Ectodermal cell (in vitro differentiated cells): Measurements from ENCODE around the gene USP1.

Experiments used
- H3K27ac ChIP-seq: 2 replicates; pipeline ENCODE4 v1.7.0; 2013; ENCODE audit warnings: mild to moderate bottlenecking, low read depth, low read length; ENCODE audit not compliant: insufficient read depth, poor library complexity, severe bottlenecking
- H3K27me3 ChIP-seq: 2 replicates; pipeline ENCODE4 v1.7.0; 2013; ENCODE audit warnings: mild to moderate bottlenecking, low read length; ENCODE audit not compliant: insufficient read depth, control insufficient read depth, poor library complexity, severe bottlenecking
- H3K36me3 ChIP-seq: one replicate; pipeline ENCODE4 v1.7.0; 2013; ENCODE audit warnings: low read length; ENCODE audit not compliant: control insufficient read depth, insufficient read depth
- H3K4me1 ChIP-seq: one replicate; pipeline ENCODE4 v1.7.0; 2013; ENCODE audit warnings: low read length; ENCODE audit not compliant: control insufficient read depth, insufficient read depth
- H3K4me3 ChIP-seq: 2 replicates; pipeline ENCODE4 v1.7.0; 2013; ENCODE audit warnings: low read depth, low read length, control low read depth; ENCODE audit not compliant: insufficient read depth
- H3K9me3 ChIP-seq: 2 replicates; pipeline ENCODE4 v1.7.0; 2013; ENCODE audit warnings: mild to moderate bottlenecking, low read length, moderate library complexity; ENCODE audit not compliant: control insufficient read depth
- WGBS, 2 experiments: methylation state at CpG; one replicate each; pipeline ENCODE4 v1.1.7; 2013; ENCODE audit warnings: missing lambda C conversion rate in 2 of 2; 5-methylcytosine and 5-hydroxymethylcytosine counted together

USP1 gene

GRCh38 chr1:62425041-62425440 lies 11.8 kb upstream of the USP1 start:
- Histone ChIP-seq H3K27me3 (no peaks in the 10 kb centered on the region), H3K36me3 (no peaks in the 10 kb centered on the region), H3K4me3 (no peak overlapping the region), H3K9me3 (no peaks in the 10 kb centered on the region), H3K27ac (no peak overlapping the region), H3K4me1 (no peaks in the 10 kb centered on the region)
- WGBS, 2 experiments = 84 to 90% methylated on average over 4 to 5 of the region's 5 CpGs

GRCh38 chr1:62426237-62426636 lies 10.6 kb upstream of the USP1 start:
- 79% methylated on average over 3 of the region's 3 CpGs for WGBS, 2 experiments
- H3K27ac ChIP-seq = no peak overlapping the region
- no peaks in the 10 kb centered on the region for H3K4me1 ChIP-seq
- H3K9me3 ChIP-seq = no peaks in the 10 kb centered on the region
- no peaks in the 10 kb centered on the region for H3K27me3 ChIP-seq
- no peak overlapping the region for H3K4me3 ChIP-seq
- H3K36me3 ChIP-seq = no peaks in the 10 kb centered on the region

DNA sequence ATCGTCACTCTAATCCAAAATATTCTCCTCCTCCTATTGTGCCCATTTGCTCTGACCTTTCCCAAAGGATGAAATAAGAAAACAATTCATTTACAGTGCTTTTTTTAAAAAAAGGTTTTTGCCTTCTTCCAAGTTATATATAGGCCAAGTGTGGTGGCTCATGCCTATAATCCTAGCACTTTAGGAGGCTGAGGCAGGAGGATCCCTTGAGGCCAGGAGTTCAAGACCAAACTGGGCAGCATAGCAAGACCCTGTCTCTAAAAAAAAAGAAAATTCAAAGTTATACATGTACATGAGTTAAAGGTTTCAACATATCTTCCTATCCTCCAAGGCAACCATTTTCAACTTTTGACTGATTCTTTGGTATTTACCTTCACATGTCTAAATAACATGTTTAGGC lies 10.1 kb upstream of the USP1 start:
- no peaks in the 10 kb centered on the region for H3K4me1 ChIP-seq
- no peak overlapping the region for H3K4me3 ChIP-seq
- no peak overlapping the region for H3K27ac ChIP-seq
- H3K27me3 ChIP-seq = no peaks in the 10 kb centered on the region
- WGBS, 2 experiments = 85 to 92% methylated on average over 1 of the region's 1 CpG
- H3K9me3 ChIP-seq = no peaks in the 10 kb centered on the region
- no peaks in the 10 kb centered on the region for H3K36me3 ChIP-seq

GRCh38 chr1:62428351-62428750 lies 8.5 kb upstream of the USP1 start:
- no peaks in the 10 kb centered on the region for H3K36me3 ChIP-seq
- H3K4me1 ChIP-seq = no peaks in the 10 kb centered on the region
- no peaks in the 10 kb centered on the region for H3K27me3 ChIP-seq
- no peaks in the 10 kb centered on the region for H3K9me3 ChIP-seq
- no peak overlapping the region for H3K27ac ChIP-seq
- 84 to 96% methylated on average over 4 of the region's 4 CpGs for WGBS, 2 experiments
- no peak overlapping the region for H3K4me3 ChIP-seq

GRCh38 chr1:62429581-62429980 lies 7.3 kb upstream of the USP1 start:
- H3K9me3 ChIP-seq = no peaks in the 10 kb centered on the region
- H3K27me3 ChIP-seq = no peaks in the 10 kb centered on the region
- no peaks in the 10 kb centered on the region for H3K4me1 ChIP-seq
- WGBS, 2 experiments = 88 to 95% methylated on average over 2 of the region's 2 CpGs
- no peaks in the 10 kb centered on the region for H3K36me3 ChIP-seq
- no peak overlapping the region for H3K4me3 ChIP-seq
- no peak overlapping the region for H3K27ac ChIP-seq

DNA sequence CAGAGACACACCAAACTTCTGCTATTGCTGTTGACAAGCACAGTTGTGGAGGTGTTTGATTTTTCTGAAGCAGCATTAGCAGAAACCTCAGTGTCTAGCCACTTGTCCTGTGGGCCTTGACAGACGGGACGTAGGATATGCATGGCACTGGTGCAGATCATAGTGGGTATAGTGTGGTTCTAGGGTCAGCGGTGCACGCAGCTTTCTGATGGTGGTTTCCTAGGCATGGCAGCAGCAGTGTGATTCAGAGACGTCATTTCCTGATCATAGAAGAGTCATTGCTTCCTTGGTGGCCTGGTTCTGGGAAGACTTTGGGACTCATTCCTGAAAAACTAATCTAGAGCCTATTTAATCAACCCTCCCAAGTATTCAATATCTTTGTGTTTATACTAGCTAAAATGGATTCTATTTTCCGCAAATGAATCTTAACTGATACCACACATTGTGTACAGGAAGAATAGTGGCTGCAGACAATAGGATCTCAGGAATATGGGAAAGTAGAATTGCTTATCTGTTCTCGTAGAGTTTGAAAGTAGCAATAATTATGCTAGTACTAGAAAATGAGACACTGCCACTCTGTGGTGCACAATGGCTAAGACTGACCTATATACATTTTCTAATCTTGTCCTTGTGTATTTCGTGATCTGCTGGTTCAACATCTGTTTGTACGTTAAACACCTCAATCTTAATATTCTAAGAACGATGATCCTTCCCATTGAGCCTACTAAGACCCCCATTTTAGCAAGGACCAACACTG lies 2.8 kb upstream of the USP1 start:
- Histone ChIP-seq H3K4me3 (no peak overlapping the region), H3K9me3 (no peaks in the 10 kb centered on the region), H3K27ac (no peak overlapping the region), H3K4me1 (no peaks in the 10 kb centered on the region), H3K36me3 (no peaks in the 10 kb centered on the region), H3K27me3 (no peaks in the 10 kb centered on the region)
- WGBS, 2 experiments = 93 to 96% methylated on average over 9 to 10 of the region's 10 CpGs

- no peaks in the 10 kb centered on the region for H3K4me1 ChIP-seq
- no peaks in the 10 kb centered on the region for H3K36me3 ChIP-seq
- 95 to 96% methylated on average over 12 of the region's 12 CpGs for WGBS, 2 experiments
- no peak overlapping the region for H3K27ac ChIP-seq
- no peaks in the 10 kb centered on the region for H3K9me3 ChIP-seq
- no peak overlapping the region for H3K4me3 ChIP-seq
- H3K27me3 ChIP-seq = no peaks in the 10 kb centered on the region
Observed at GRCh38 chr1:62434618-62435001, 2.2 kb upstream of the USP1 start.

DNA sequence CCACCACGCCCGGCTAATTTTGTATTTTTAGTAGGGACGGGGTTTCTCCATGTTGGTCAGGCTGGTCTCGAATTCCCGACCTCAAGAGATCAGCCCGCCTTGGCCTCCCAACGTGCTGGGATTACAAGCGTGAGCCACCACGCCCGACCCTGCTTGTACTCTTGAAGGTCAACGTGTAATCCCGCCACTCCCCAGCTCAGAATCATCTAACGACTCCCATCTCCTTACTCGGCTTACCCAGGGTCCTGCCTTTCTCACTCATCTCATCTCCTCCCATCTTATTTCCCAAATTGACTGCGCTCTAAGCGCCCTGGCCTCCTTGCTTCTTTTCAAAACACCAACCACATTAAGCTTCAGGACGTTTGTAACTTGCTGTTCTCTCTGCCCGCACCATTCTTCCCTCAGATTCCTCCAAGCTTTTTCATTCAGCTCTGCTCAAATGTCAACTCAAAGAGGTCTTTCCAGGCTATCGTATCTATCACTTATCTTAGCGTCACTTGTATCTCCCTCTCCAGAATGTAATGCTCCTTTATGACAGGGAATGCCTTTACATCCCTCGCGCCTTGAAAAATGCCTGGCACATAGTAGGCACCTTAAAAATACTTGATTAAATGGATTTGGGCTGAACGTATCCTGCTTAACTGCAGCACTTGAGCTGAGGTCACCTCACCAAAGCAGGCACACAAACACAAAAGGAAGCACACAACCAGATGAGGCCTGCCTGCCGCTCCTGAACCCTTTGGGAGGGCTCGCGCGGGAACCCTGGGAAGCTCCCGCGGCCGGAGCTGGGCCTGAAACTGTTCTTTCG lies 1.4 kb upstream of the USP1 start:
- H3K4me1 ChIP-seq = no peaks in the 10 kb centered on the region
- H3K27ac ChIP-seq = peak overlapping the region; percentile 100
- H3K36me3 ChIP-seq = no peaks in the 10 kb centered on the region
- H3K4me3 ChIP-seq = peak overlapping the region; percentile 94
- WGBS, 2 experiments = 53 to 54% methylated on average over 31 of the region's 31 CpGs
- no peaks in the 10 kb centered on the region for H3K27me3 ChIP-seq
- no peaks in the 10 kb centered on the region for H3K9me3 ChIP-seq

DNA sequence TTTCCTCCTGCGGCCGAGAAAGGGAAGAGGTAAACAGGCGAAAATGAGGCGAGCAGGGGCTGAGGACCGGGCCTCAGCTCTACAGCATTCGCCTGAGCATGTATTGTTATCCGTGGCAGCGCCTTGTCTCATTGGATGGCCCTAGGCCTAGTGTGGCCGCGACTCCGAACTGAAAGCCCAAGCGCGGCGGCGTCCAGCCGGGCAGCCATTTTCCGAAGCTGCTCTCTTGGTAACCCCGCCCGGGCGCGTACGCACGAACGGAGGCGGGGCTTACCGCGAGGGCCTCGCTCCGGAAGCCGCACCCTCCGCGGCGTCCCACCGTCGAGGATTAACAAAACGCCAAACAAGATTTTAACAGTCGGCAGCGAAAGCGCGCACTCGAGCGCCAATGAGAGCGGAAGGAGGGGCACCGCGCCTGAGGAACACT lies 797 bp upstream of the USP1 start:
- H3K27ac ChIP-seq = peak overlapping the region; percentile 100
- H3K9me3 ChIP-seq = no peaks in the 10 kb centered on the region
- WGBS, 2 experiments = 0% methylated on average over 45 of the region's 45 CpGs
- no peaks in the 10 kb centered on the region for H3K36me3 ChIP-seq
- H3K27me3 ChIP-seq = no peaks in the 10 kb centered on the region
- no peaks in the 10 kb centered on the region for H3K4me1 ChIP-seq
- peak overlapping the region; percentile 94 for H3K4me3 ChIP-seq

DNA sequence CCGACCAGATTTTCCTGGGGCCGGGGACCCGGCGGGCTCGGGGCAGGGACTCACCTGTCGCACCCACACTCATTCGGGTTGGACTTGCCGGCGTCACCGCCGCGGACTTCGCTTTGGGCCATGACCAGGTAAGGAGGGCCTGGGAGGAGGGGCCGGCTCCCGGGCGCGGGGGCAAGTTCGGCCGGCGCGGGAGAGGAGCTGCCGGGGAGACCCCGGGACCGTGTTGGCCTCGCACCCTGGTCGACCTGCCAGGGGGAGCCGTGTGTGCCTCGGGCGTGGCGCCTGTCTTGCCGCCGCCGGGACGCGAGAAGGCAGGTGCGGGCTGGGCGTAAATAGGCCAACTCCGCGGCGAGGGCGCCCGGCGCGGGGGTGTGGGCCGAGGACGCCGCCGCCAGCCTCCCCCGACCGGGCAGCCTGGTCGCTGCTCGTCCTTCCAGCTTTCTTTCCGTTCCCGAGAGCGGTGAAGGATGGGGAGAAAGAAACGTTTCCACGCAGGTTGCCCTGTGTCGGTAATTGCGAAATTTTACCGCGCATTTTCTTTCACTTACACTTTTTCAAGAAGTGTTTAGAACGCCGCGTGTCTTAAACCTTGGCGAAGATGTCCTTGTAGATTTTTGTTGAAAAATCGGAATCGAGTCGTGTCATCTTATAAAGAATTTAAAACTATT lies 558 bp downstream of the USP1 start:
- Histone ChIP-seq H3K4me1 (no peaks in the 10 kb centered on the region), H3K9me3 (no peaks in the 10 kb centered on the region), H3K27me3 (no peaks in the 10 kb centered on the region), H3K36me3 (no peaks in the 10 kb centered on the region), H3K27ac (peak overlapping the region; percentile 100), H3K4me3 (peak overlapping the region; percentile 94)
- WGBS, 2 experiments = 0% methylated on average over 68 of the region's 68 CpGs
